SK-N-MC (cell line): Measurements from ENCODE around the gene SLC38A11.

ENCODE experiments used
- DNase-seq: peaks from one replicate; pipeline ENCODE4 v3.0.0-alpha.2; 2011; ENCODE audit warnings: low read depth, low spot score
- H3K27ac ChIP-seq: fragments of 200-600 bp; sonication (generic); 2 replicates; pipeline ENCODE4 v1.5.1; 2016; ENCODE audit warnings: mixed run types
- H3K36me3 ChIP-seq: fragments of 200-600 bp; sonication (generic); 2 replicates; pipeline ENCODE4 v1.6.1; 2017; ENCODE audit warnings: antibody characterized with exemption, low read length, mixed read lengths; ENCODE audit not compliant: insufficient read depth
- H3K4me3 ChIP-seq: fragments of 200-600 bp; sonication (generic); 2 replicates; pipeline ENCODE4 v1.5.1; 2016
- H3K9ac ChIP-seq: fragments of 200-600 bp; sonication (generic); 2 replicates; pipeline ENCODE4 v1.8.0; 2017; ENCODE audit warnings: mixed run types, mixed read lengths; ENCODE audit not compliant: insufficient read length
- H3K9me3 ChIP-seq: fragments of 200-600 bp; sonication (generic); 2 replicates; pipeline ENCODE4 v1.6.1; 2017; ENCODE audit warnings: low read depth, mild to moderate bottlenecking, antibody characterized with exemption, low read length, moderate library complexity, mixed read lengths
- EZH2 ChIP-seq: fragments of 200-600 bp; sonication (generic); IDR thresholded peaks from one replicate; pipeline ENCODE4 v1.6.1; 2017; ENCODE audit warnings: antibody characterized with exemption
- FOXP2 ChIP-seq: optimal IDR thresholded peaks from 2 replicates; pipeline ENCODE3; 2011; ENCODE audit warnings: mild to moderate bottlenecking, moderate library complexity; ENCODE audit not compliant: insufficient read depth; ENCODE audit errors: extremely low read length, control extremely low read depth
- POLR2AphosphoS5 ChIP-seq: IDR thresholded peaks from 2 replicates; pipeline ENCODE4 v1.6.1; 2012; ENCODE audit warnings: mild to moderate bottlenecking, low read depth, low read length, borderline replicate concordance

The SLC38A11 gene

GRCh38 chr2:164910101-164910899, 45.0 kb downstream of the SLC38A11 start:
- no peaks in the 10 kb centered on the region for H3K36me3 ChIP-seq
- no peak overlapping the region for H3K27ac ChIP-seq
- DNase-seq: no peak
- no peak overlapping the region for H3K4me3 ChIP-seq
- H3K9ac ChIP-seq: no peak overlapping the region
- TF ChIP-seq EZH2: no peak
- TF ChIP-seq FOXP2: no peak
- no peak for TF ChIP-seq POLR2AphosphoS5
- H3K9me3 ChIP-seq: no peaks in the 10 kb centered on the region

GRCh38 chr2:164906947-164907346, 48.4 kb downstream of the SLC38A11 start:
- H3K9me3 ChIP-seq: no peaks in the 10 kb centered on the region
- H3K27ac ChIP-seq: no peak overlapping the region
- TF ChIP-seq POLR2AphosphoS5 (no peak), FOXP2 (no peak), EZH2 (no peak)
- DNase-seq: no peak
- H3K4me3 ChIP-seq: no peak overlapping the region
- H3K9ac ChIP-seq: no peak overlapping the region
- no peaks in the 10 kb centered on the region for H3K36me3 ChIP-seq

DNA sequence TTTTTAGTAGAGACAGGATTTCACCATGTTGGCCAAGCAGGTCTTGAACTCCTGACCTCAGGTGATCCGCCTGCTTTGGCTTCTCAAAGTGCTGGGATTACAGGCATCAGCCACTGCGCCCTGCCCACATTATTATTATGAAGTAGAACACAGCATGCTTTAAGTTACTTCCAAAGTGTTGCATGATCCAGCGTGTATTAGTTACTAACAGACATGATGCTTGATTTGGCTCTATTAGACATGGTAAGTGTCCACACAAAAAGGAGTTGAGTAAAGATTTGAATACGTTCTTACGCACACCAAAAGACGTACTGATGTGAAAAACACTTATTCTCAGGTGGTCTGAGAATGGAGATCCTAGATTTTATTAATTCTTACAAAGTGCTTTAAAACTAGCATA, 50.0 kb downstream of the SLC38A11 start:
- Histone ChIP-seq H3K27ac (no peak overlapping the region), H3K4me3 (no peak overlapping the region), H3K36me3 (no peaks in the 10 kb centered on the region), H3K9ac (no peak overlapping the region), H3K9me3 (no peaks in the 10 kb centered on the region; the same call in 1 of the 2 replicates)
- TF ChIP-seq EZH2 (no peak), FOXP2 (no peak), POLR2AphosphoS5 (no peak)
- no peak for DNase-seq

DNA sequence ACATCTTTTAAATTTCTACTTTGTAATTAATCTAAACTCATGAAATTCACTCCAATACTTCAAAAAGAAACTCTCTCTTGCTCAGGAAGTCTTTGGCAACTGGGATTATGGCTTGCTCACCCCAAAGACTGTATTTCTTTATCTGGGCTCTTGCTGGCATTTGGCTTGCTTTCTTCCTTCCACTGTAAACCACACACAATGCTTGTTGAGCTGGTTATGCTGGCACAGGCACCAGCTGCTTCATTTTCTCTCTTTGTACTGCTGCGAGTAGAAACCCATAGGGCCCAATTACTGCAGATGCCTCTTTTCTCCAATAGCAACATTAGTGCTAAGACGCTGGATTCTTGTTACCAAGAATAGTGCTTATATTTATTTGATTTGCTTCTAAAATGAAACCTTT, 51.4 kb downstream of the SLC38A11 start:
- TF ChIP-seq FOXP2 (no peak), EZH2 (no peak), POLR2AphosphoS5 (no peak)
- no peaks in the 10 kb centered on the region; the same call in 1 of the 2 replicates for H3K9me3 ChIP-seq
- H3K36me3 ChIP-seq: no peaks in the 10 kb centered on the region
- no peak for DNase-seq
- H3K27ac ChIP-seq: no peak overlapping the region; the same call in 1 of the 2 replicates
- H3K9ac ChIP-seq: no peak overlapping the region
- no peak overlapping the region for H3K4me3 ChIP-seq

GRCh38 chr2:164903204-164903603, 52.1 kb downstream of the SLC38A11 start:
- no peak for DNase-seq
- Histone ChIP-seq H3K4me3 (no peak overlapping the region), H3K36me3 (no peaks in the 10 kb centered on the region), H3K27ac (no peak overlapping the region; the same call in 1 of the 2 replicates), H3K9me3 (no peaks in the 10 kb centered on the region; the same call in 1 of the 2 replicates), H3K9ac (no peak overlapping the region)
- TF ChIP-seq EZH2: no peak
- TF ChIP-seq FOXP2: no peak
- no peak for TF ChIP-seq POLR2AphosphoS5

DNA sequence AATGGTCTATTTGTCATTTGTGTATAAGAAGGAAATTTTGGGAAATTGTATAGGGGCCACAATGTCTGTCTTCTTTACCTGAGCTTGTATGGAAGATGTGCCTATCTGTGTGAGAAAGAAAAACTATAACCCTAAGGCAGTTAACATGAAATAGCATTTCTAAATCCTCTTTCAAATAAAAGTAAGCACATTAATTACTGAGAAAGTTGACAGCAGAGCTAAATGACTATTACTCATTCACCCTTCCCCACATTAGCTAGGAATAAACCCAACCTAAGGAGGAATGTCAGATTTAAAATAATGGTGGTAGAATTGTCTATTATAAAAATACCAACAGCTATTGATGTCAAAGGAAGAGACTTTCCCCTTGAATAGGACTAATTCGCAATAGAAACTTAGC, 56.2 kb downstream of the SLC38A11 start:
- Histone ChIP-seq H3K9me3 (no peaks in the 10 kb centered on the region; the same call in 1 of the 2 replicates), H3K9ac (no peak overlapping the region), H3K36me3 (no peaks in the 10 kb centered on the region), H3K27ac (no peak overlapping the region), H3K4me3 (no peak overlapping the region)
- DNase-seq: no peak
- TF ChIP-seq EZH2 (no peak), POLR2AphosphoS5 (no peak), FOXP2 (no peak)

DNA sequence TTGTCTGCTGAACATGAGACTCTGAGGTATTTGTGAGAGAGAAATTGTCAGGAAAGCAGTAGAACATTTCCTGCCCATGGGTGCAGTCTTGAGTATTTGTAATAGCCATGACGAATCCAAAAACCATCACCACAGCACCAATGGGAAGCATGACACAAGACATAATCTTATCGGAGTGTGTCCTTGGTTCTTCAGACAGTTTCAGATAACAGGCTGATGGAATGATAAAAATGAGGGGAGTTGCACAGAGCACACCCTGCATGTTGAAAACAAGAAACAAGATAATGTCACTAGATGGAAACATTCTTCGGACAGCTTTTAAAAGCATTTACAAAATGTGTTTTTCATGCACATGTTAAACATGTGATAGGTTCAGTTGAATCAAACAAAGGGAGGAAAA, 56.9 kb downstream of the SLC38A11 start:
- DNase-seq: peak; percentile 52
- no peaks in the 10 kb centered on the region for H3K36me3 ChIP-seq
- H3K4me3 ChIP-seq: 0 out of 2 replicates have a peak overlapping the region, but pooled peaks have one; percentile 31
- no peak overlapping the region for H3K9ac ChIP-seq
- peak; percentile 13 for TF ChIP-seq FOXP2
- no peak for TF ChIP-seq EZH2
- no peak overlapping the region for H3K27ac ChIP-seq
- H3K9me3 ChIP-seq: no peaks in the 10 kb centered on the region; the same call in 1 of the 2 replicates

GRCh38 chr2:164897469-164898260, 57.7 kb downstream of the SLC38A11 start:
- Histone ChIP-seq H3K9ac (no peak overlapping the region), H3K4me3 (no peak overlapping the region), H3K27ac (no peak overlapping the region), H3K9me3 (no peaks in the 10 kb centered on the region; the same call in 1 of the 2 replicates), H3K36me3 (no peaks in the 10 kb centered on the region)
- DNase-seq: no peak
- TF ChIP-seq POLR2AphosphoS5 (no peak), EZH2 (no peak), FOXP2 (no peak)
